B cell (primary cell): Measurements from ENCODE around the gene CDR2L. TPM values are rescaled to one million over a fixed set of nuclear protein-coding genes. Genes with fewer than 3 reads are reported as not detected.

Experiments
- ATAC-seq: fragments of 200-7000 bp; cut with Tn5 transposase; one replicate; pipeline ENCODE4 v1.10.0; 2021; ENCODE audit warnings: low read depth, mild to moderate bottlenecking, moderate number of reproducible peaks, moderate library complexity
- CTCF ChIA-PET: fragments of 350-600 bp; sonication (Branson Sonifier 250); formaldehyde crosslinking; loops from one replicate; lab custom pipeline; 2021; ENCODE audit warnings: antibody characterized with exemption, inconsistent platforms; lab: Charles Lee
- POLR2A ChIA-PET: fragments of 350-600 bp; sonication (Branson Sonifier 250); formaldehyde crosslinking; loops from one replicate; lab custom pipeline; 2021; ENCODE audit warnings: antibody characterized with exemption; lab: Charles Lee
- DNase-seq: peaks from one replicate; pipeline ENCODE4 v3.0.0; 2013
- H2AFZ ChIP-seq: 2 replicates; pipeline ENCODE4 v1.6.1; 2012; ENCODE audit warnings: mild to moderate bottlenecking, low read depth, low read length; ENCODE audit not compliant: insufficient read depth, poor library complexity, severe bottlenecking
- H3K27ac ChIP-seq, 2 donors: 1 replicate in 1 of 2; 2 replicates in 1 of 2; pipeline ENCODE4 v1.5.1; 2012 to 2013; ENCODE audit warnings: low read length in 2 of 2, mild to moderate bottlenecking in 2 of 2, moderate library complexity in 1 of 2
- H3K27me3 ChIP-seq, 4 experiments: fragments of 200-600 bp in 1 of 4; sonication (generic) in 1 of 4; replicated peaks in 1 of 4; 1 replicate in 2 of 4; 2 replicates in 2 of 4; pipeline versions ENCODE4 v1.6.1 to v1.7.0; 2013 to 2016; ENCODE audit warnings: low read length in 3 of 4, mild to moderate bottlenecking in 2 of 4, mixed read lengths in 1 of 4, moderate library complexity in 1 of 4; ENCODE audit not compliant: insufficient read depth in 4 of 4, control insufficient read depth in 3 of 4; ENCODE audit errors: control extremely low read depth in 1 of 4
- H3K36me3 ChIP-seq, 2 experiments: replicated peaks in 1 of 2; 1 replicate in 1 of 2; 2 replicates in 1 of 2; pipeline versions ENCODE4 v1.6.1 to v1.7.1; 2013; ENCODE audit warnings: low read length in 1 of 2; ENCODE audit not compliant: insufficient read depth in 2 of 2, control insufficient read depth in 1 of 2; ENCODE audit errors: control extremely low read depth in 1 of 2, extremely low read depth in 1 of 2
- H3K4me1 ChIP-seq, 2 donors: fragments of 200-600 bp in 1 of 2; sonication (generic) in 1 of 2; 1 replicate in 1 of 2; 2 replicates in 1 of 2; pipeline versions ENCODE4 v1.5.1 to v1.6.1; 2013 to 2017; ENCODE audit warnings: low read length in 2 of 2; ENCODE audit not compliant: control insufficient read depth in 2 of 2, insufficient read depth in 2 of 2
- H3K4me2 ChIP-seq: replicated peaks from 2 replicates; pipeline ENCODE3; 2012; ENCODE audit warnings: mild to moderate bottlenecking, low read depth, low read length; ENCODE audit not compliant: poor library complexity, severe bottlenecking
- H3K4me3 ChIP-seq, 5 experiments: fragments of 200-600 bp in 1 of 5; sonication (generic) in 1 of 5; 1 replicate in 3 of 5; 2 replicates in 2 of 5; pipeline versions ENCODE4 v1.5.1 to v1.7.0; 2011 to 2016; ENCODE audit warnings: low read length in 4 of 5, mild to moderate bottlenecking in 4 of 5, low read depth in 2 of 5, control low read depth in 1 of 5, moderate library complexity in 1 of 5; ENCODE audit not compliant: insufficient read depth in 1 of 5; ENCODE audit errors: control extremely low read depth in 1 of 5, extremely low read depth in 1 of 5
- H3K79me2 ChIP-seq: fragments of 200-600 bp; sonication (generic); one replicate; pipeline ENCODE4 v1.6.0; 2016; ENCODE audit warnings: low read length; ENCODE audit not compliant: control insufficient read depth, insufficient read depth
- H3K9ac ChIP-seq: fragments of 200-600 bp; sonication (generic); 2 replicates; pipeline ENCODE4 v1.6.1; 2017; ENCODE audit warnings: mild to moderate bottlenecking, low read length, moderate library complexity
- H3K9me3 ChIP-seq, 3 donors: one replicate each; pipeline versions ENCODE4 v1.6.1 to v1.7.1; 2013; ENCODE audit warnings: low read length in 2 of 3; ENCODE audit not compliant: control insufficient read depth in 2 of 3, insufficient read depth in 1 of 3; ENCODE audit errors: control extremely low read depth in 1 of 3
- H4K20me1 ChIP-seq: 2 replicates; pipeline ENCODE4 v1.6.0; 2012; ENCODE audit warnings: mild to moderate bottlenecking, low read length; ENCODE audit not compliant: insufficient read depth, control insufficient read depth, poor library complexity, severe bottlenecking
- H3K27ac Mint-ChIP-seq: one replicate; pipeline ENCODE4 v1.8.0; 2021; ENCODE audit warnings: mixed read lengths
- H3K27me3 Mint-ChIP-seq: one replicate; pipeline ENCODE4 v1.8.0; 2021; ENCODE audit warnings: mixed read lengths
- H3K4me1 Mint-ChIP-seq: one replicate; pipeline ENCODE4 v1.8.0; 2021; ENCODE audit warnings: mixed read lengths
- H3K4me3 Mint-ChIP-seq: one replicate; pipeline ENCODE4 v1.8.0; 2021; ENCODE audit warnings: mixed read lengths
- H3K9me3 Mint-ChIP-seq: one replicate; pipeline ENCODE4 v1.8.0; 2022; ENCODE audit warnings: mixed read lengths; ENCODE audit not compliant: insufficient read depth
- CTCF ChIP-seq: fragments of 200-600 bp; IDR thresholded peaks from one replicate; pipeline ENCODE4 v1.8.0; 2022; ENCODE audit warnings: antibody characterized with exemption, mild to moderate bottlenecking
- EZH2 ChIP-seq: IDR thresholded peaks from 2 replicates; pipeline ENCODE4 v1.6.1; 2012; ENCODE audit warnings: borderline replicate concordance, low read depth, mild to moderate bottlenecking, moderate library complexity, low read length; ENCODE audit not compliant: insufficient read depth, poor library complexity, severe bottlenecking
- WGBS: methylation state at CpG from one replicate; pipeline ENCODE4 v1.1.5; 2013; ENCODE audit warnings: missing lambda C conversion rate; ENCODE audit not compliant: insufficient coverage; 5-methylcytosine and 5-hydroxymethylcytosine counted together
- intact Hi-C: fragments of 100-400 bp; cut with micrococcal nuclease; formaldehyde crosslinking; loops from one replicate; pipeline ENCODE4 v1.10.0; 2022
- polyA plus RNA-seq: library from polyadenylated mRNA; depleted of rRNA; stranded (reverse); fragments of >200 nt; gene quantifications from 2 replicates; pipeline ENCODE4 v1.2.3, GENCODE V29; 2012
- total RNA-seq, 2 donors: library from RNA; stranded (reverse); fragments of 120-200 nt in 1 of 2; gene quantifications; 1 replicate in 1 of 2; 2 replicates in 1 of 2; pipeline versions ENCODE4 v1.2.3 to v1.2.4, GENCODE V29; 2013 to 2022

Gene CDR2L
- total and polyA plus RNA-seq, 2 donors (not counting 1 experiment from before 2014, with no cell fraction given) = 0.03 TPM; not detected in 1

- H3K36me3 ChIP-seq = no peaks in the 10 kb centered on the region
- ATAC-seq = no peak
- H3K4me3 ChIP-seq = no peak overlapping the region
- no peak overlapping the region for H3K27ac Mint-ChIP-seq
- H3K27me3 Mint-ChIP-seq = peaks cover 57% of the 10 kb centered on the region
- no peak overlapping the region for H3K4me2 ChIP-seq
- POLR2A ChIA-PET = no interaction called here
- DNase-seq = no peak
- intact Hi-C loops = no loop called here
- CTCF ChIA-PET = no interaction called here
- WGBS = 81% methylated on average over 18 of the region's 21 CpGs
- H3K4me1 Mint-ChIP-seq = no peaks in the 10 kb centered on the region
- no peaks in the 10 kb centered on the region for H4K20me1 ChIP-seq
- no peak overlapping the region for H3K4me3 Mint-ChIP-seq
- H3K27me3 ChIP-seq = peaks cover 0 to 43% (median 10%) of the 10 kb centered on the region in 4 experiments
- no peak overlapping the region for H2AFZ ChIP-seq
- H3K9me3 Mint-ChIP-seq = no peaks in the 10 kb centered on the region
- H3K27ac ChIP-seq = no peak overlapping the region
- H3K79me2 ChIP-seq = no peaks in the 10 kb centered on the region
- H3K4me1 ChIP-seq = no peaks in the 10 kb centered on the region
- H3K9me3 ChIP-seq = peaks cover 0 to 2% (median 0%) of the 10 kb centered on the region in 3 donors
- H3K9ac ChIP-seq = no peak overlapping the region
- no peak for TF ChIP-seq CTCF
- TF ChIP-seq EZH2 = no peak
Measured at GRCh38 chr17:74941128-74941725, 46.2 kb upstream of the CDR2L start.

GRCh38 chr17:74943808-74944522 lies 43.5 kb upstream of the CDR2L start:
- H3K4me1 Mint-ChIP-seq = no peaks in the 10 kb centered on the region
- Histone ChIP-seq H3K4me2 (no peak overlapping the region), H2AFZ (no peak overlapping the region), H3K79me2 (no peaks in the 10 kb centered on the region), H3K27me3 (peaks cover 0 to 25% (median 2%) of the 10 kb centered on the region in 4 experiments), H3K9ac (no peak overlapping the region), H3K9me3 (peaks cover 0 to 4% (median 0%) of the 10 kb centered on the region in 3 donors), H4K20me1 (no peaks in the 10 kb centered on the region), H3K4me3 (no peak overlapping the region), H3K27ac (no peak overlapping the region), H3K36me3 (no peaks in the 10 kb centered on the region), H3K4me1 (no peaks in the 10 kb centered on the region)
- ATAC-seq = no peak
- H3K4me3 Mint-ChIP-seq = no peak overlapping the region
- no peak for DNase-seq
- H3K27me3 Mint-ChIP-seq = peaks cover 41% of the 10 kb centered on the region
- no peak overlapping the region for H3K27ac Mint-ChIP-seq
- ChIA-PET CTCF (no interaction called here), POLR2A (no interaction called here)
- 87% methylated on average over 11 of the region's 13 CpGs for WGBS
- no peaks in the 10 kb centered on the region for H3K9me3 Mint-ChIP-seq
- intact Hi-C loops = no loop called here
- TF ChIP-seq CTCF = no peak
- TF ChIP-seq EZH2 = no peak
